Heart left ventricle (tissue), 16 donors: ENCODE data around the gene SPNS3. TPM values are rescaled to one million over a fixed set of nuclear protein-coding genes. Genes with fewer than 3 reads are reported as not detected.
A peak's percentile ranks its signal among the peaks of the same experiment; 100 is the strongest.

Source experiments
- ATAC-seq, 4 donors: fragments of 200-7000 bp; cut with Tn5 transposase; one replicate each; pipeline ENCODE4 v1.9.1; 2020 to 2022; ENCODE audit warnings: moderate library complexity in 4 of 4, mild to moderate bottlenecking in 3 of 4, moderate number of reproducible peaks in 1 of 4
- DNase-seq, 5 donors: peaks; one replicate each; pipeline ENCODE4 v3.0.0-alpha.2; 2020
- H3K27ac ChIP-seq, 12 donors: fragments of 200-600 bp; sonication (generic) in 4 of 12; one replicate each; pipeline versions ENCODE4 v1.5.0 to v1.8.0; 2016 to 2022; ENCODE audit warnings: mild to moderate bottlenecking in 2 of 12
- H3K27me3 ChIP-seq, 9 donors: fragments of 200-600 bp; sonication (generic) in 2 of 9; one replicate each; pipeline versions ENCODE4 v1.5.1 to v1.8.0; 2016 to 2022; ENCODE audit warnings: mild to moderate bottlenecking in 3 of 9
- H3K36me3 ChIP-seq, 9 donors: fragments of 200-600 bp; sonication (generic) in 2 of 9; one replicate each; pipeline versions ENCODE4 v1.5.0 to v1.8.0; 2018 to 2022; ENCODE audit warnings: mild to moderate bottlenecking in 2 of 9
- H3K4me1 ChIP-seq, 12 donors: fragments of 200-600 bp; sonication (generic) in 4 of 12; one replicate each; pipeline versions ENCODE4 v1.5.0 to v1.8.0; 2016 to 2022; ENCODE audit warnings: mild to moderate bottlenecking in 3 of 12
- H3K4me3 ChIP-seq, 12 donors: fragments of 200-600 bp; sonication (generic) in 4 of 12; one replicate each; pipeline versions ENCODE4 v1.5.0 to v1.8.0; 2017 to 2022; ENCODE audit warnings: mild to moderate bottlenecking in 9 of 12, moderate library complexity in 4 of 12
- H3K9me3 ChIP-seq, 12 donors: fragments of 200-600 bp; sonication (generic) in 4 of 12; one replicate each; pipeline versions ENCODE4 v1.5.0 to v1.8.0; 2016 to 2022; ENCODE audit warnings: mild to moderate bottlenecking in 1 of 12
- CTCF ChIP-seq, 12 donors: fragments of 200-600 bp; sonication (generic) in 4 of 12; IDR thresholded peaks; one replicate each; pipeline versions ENCODE4 v1.5.0 to v1.8.0; 2018 to 2022; ENCODE audit warnings: antibody characterized with exemption in 12 of 12, mild to moderate bottlenecking in 5 of 12
- POLR2A ChIP-seq, 2 donors: fragments of 450-650 bp; IDR thresholded peaks; one replicate each; pipeline ENCODE4 v1.6.1; 2017; ENCODE audit warnings: antibody characterized with exemption in 2 of 2, mild to moderate bottlenecking in 2 of 2, moderate library complexity in 2 of 2
- WGBS, 4 donors: extraction: QIAGEN DNeasy Blood & Tissue Kit in 2 of 4; methylation state at CpG; one replicate each; pipeline versions ENCODE4 v1.1.5 to v1.1.7; 2013 to 2018; 5-methylcytosine and 5-hydroxymethylcytosine counted together
- intact Hi-C, 10 donors: fragments of 100-400 bp; cut with DNase I; formaldehyde crosslinking; loops; one replicate each; pipeline versions ENCODE4 v1.11.1 to v1.14.2; 2022
- polyA plus RNA-seq, 2 donors: library from polyadenylated mRNA; stranded (reverse); fragments of 200-250 nt; gene quantifications; one replicate each; pipeline ENCODE4 v1.2.3, GENCODE V29; 2013
- total RNA-seq, 9 donors: library from RNA; depleted of rRNA in 2 of 9; stranded (reverse); fragments of >200 nt in 2 of 9; fragmentation: NEBNext Ultra II Directional in 3 of 9; extraction: Animal tissue kit (Norgen Biotek cat#: 25700) in 3 of 9; gene quantifications; one replicate each; pipeline versions ENCODE4 v1.1.0 to v1.2.4, GENCODE V29; 2016 to 2023
- donor health status: ischemic (EF 13 %, LVEDD 7.1; RV severe dilation, severe dysfunction).
- donor health status: healthy with polysubstance abuse.
- donor health status: DM: no; HTN: yes; CAD: no.
- donor health status: DM: no; HTN: no; CAD: no.
- donor health status: ischemic (EF 25% LVEDD 6.9; RV normal size, moderate dysfunction).
- donor health status: ischemic (EF 25% LVEDD 5.7; RV mildly dilated, moderate dysfunction).
- donor health status: healthy.
- donor health status: DM: yes; HTN: yes; CAD: no.
- donor health status: ischemic (EF 35%, LVEDD 5.7; RV mildly dilated, moderate dysfunction).
- donor health status: nonischemic (EF 11% LVEDD 7.7; RV severe dilation, severe dysfunction).
- donor health status: DM: yes; HTN: yes; CAD: no.
- donor health status: PGD.
- donor health status: ischemic (EF 29% LVEDD 5.4; RV normal size, mild dysfunction).
- donor health status: nonischemic (EF 23%, LVEDD 6.1; RV moderate dilation, normal function).

Gene SPNS3
- total and polyA plus RNA-seq, 11 donors = 0.23 to 1.9 (median 1.1) TPM; not detected in 3

- ATAC-seq (no peak), DNase-seq (no peak)
- Histone ChIP-seq H3K27ac (peak overlapping the region in 11 of 12 donors; percentile 52 to 90 (median 79)), H3K27me3 (no peaks in the 10 kb centered on the region), H3K9me3 (no peaks in the 10 kb centered on the region), H3K36me3 (peaks cover 0 to 11% (median 0%) of the 10 kb centered on the region in 9 donors), H3K4me3 (no peak overlapping the region), H3K4me1 (peaks cover 13 to 72% (median 43%) of the 10 kb centered on the region in 12 donors)
- WGBS, 4 donors = 77 to 90% (median 84%) methylated on average over 12 to 13 of the region's 13 CpGs
- TF ChIP-seq CTCF (IDR thresholded peaks at IDR 0.05) = no peak
- TF ChIP-seq POLR2A (IDR thresholded peaks at IDR 0.05) = no peak
- intact Hi-C loops = no loop called here
These were observed 95.9 kb downstream of the SPNS3 start for GRCh38 chr17:4529533-4530152.

GRCh38 chr17:4530799-4531730 is 97.3 kb downstream of the SPNS3 start:
- peak in 1 of 12 donors; percentile 6 for TF ChIP-seq CTCF (IDR thresholded peaks at IDR 0.05)
- TF ChIP-seq POLR2A (IDR thresholded peaks at IDR 0.05) = no peak
- ATAC-seq (peak; percentile 21 to 80 (median 38)), DNase-seq (peak in 3 of 5 donors; percentile 64 to 70 (median 68))
- Histone ChIP-seq H3K36me3 (no peaks in the 10 kb centered on the region), H3K27ac (peak overlapping the region; percentile 52 to 90 (median 77)), H3K9me3 (no peaks in the 10 kb centered on the region), H3K4me3 (peak overlapping the region in 1 of 12 donors; percentile 0), H3K27me3 (no peaks in the 10 kb centered on the region), H3K4me1 (peaks cover 20 to 84% (median 50%) of the 10 kb centered on the region in 12 donors)
- intact Hi-C loops = no loop called here
- WGBS, 4 donors = 48 to 62% (median 56%) methylated on average over 24 to 30 of the region's 30 CpGs

GRCh38 chr17:4531988-4532736 is 98.4 kb downstream of the SPNS3 start:
- Histone ChIP-seq H3K36me3 (no peaks in the 10 kb centered on the region), H3K4me3 (no peak overlapping the region), H3K4me1 (peaks cover 27 to 85% (median 56%) of the 10 kb centered on the region in 12 donors), H3K27me3 (no peaks in the 10 kb centered on the region), H3K9me3 (no peaks in the 10 kb centered on the region), H3K27ac (peak overlapping the region; percentile 46 to 90 (median 73))
- no peak for DNase-seq
- TF ChIP-seq CTCF (IDR thresholded peaks at IDR 0.05) = no peak
- WGBS, 4 donors = 82 to 88% (median 86%) methylated on average over 14 to 17 of the region's 17 CpGs
- intact Hi-C loops = no loop called here
- ATAC-seq = no peak
